HEK293 (cell line): ENCODE measurements around the gene DHRS7.

Experiments used
- CTCF ChIA-PET: fragments of 350-600 bp; formaldehyde crosslinking; extraction: SDS; loops from one replicate; lab custom pipeline; 2021; ENCODE audit warnings: antibody characterized with exemption; lab: Yijun Ruan, JAX
- POLR2A ChIA-PET: fragments of 300-600 bp; formaldehyde crosslinking; extraction: SDS; loops from one replicate; lab custom pipeline; 2020; ENCODE audit warnings: antibody characterized with exemption, inconsistent platforms; lab: Yijun Ruan, JAX
- H3K27ac ChIP-seq: fragments of 200-500 bp; sonication (Bioruptor generic); 2 replicates; pipeline ENCODE4 v1.5.1; 2014; ENCODE audit warnings: low read depth, low read length, control low read depth, inconsistent platforms; ENCODE audit errors: extremely low read depth
- H3K36me3 ChIP-seq, 2 experiments: fragments of 200-500 bp in 1 of 2; sonication (Bioruptor generic) in 1 of 2; 1 replicate in 1 of 2; 2 replicates in 1 of 2; pipeline ENCODE4 v1.5.1; 2014 to 2017; ENCODE audit warnings: inconsistent platforms in 2 of 2, low read length in 2 of 2; ENCODE audit not compliant: control insufficient read depth in 2 of 2, insufficient read depth in 1 of 2
- H3K4me1 ChIP-seq: fragments of 200-500 bp; sonication (Bioruptor generic); 2 replicates; pipeline ENCODE4 v1.5.1; 2014; ENCODE audit warnings: mild to moderate bottlenecking, low read length, inconsistent platforms; ENCODE audit not compliant: control insufficient read depth, insufficient read depth
- H3K4me3 ChIP-seq: 2 replicates; pipeline ENCODE4 v1.5.1; 2011; ENCODE audit warnings: low read depth, mild to moderate bottlenecking, control low read depth, low read length, moderate library complexity
- H3K9me3 ChIP-seq: fragments of 200-500 bp; sonication (Bioruptor generic); 2 replicates; pipeline ENCODE4 v1.5.1; 2014; ENCODE audit warnings: low read depth, low read length, inconsistent platforms; ENCODE audit not compliant: control insufficient read depth, insufficient read depth
- EGR2 ChIP-seq: fragments of 450-650 bp; formaldehyde crosslinking; IDR thresholded peaks from 2 replicates; pipeline ENCODE4 v1.5.1; 2016; ENCODE audit warnings: low read depth, missing biosample characterization, missing genetic modification characterization
- GLI2 ChIP-seq: fragments of 450-650 bp; formaldehyde crosslinking; IDR thresholded peaks from 2 replicates; pipeline ENCODE4; 2017; ENCODE audit warnings: missing biosample characterization, missing genetic modification characterization, low read depth, borderline replicate concordance
- MYNN ChIP-seq: fragments of 450-650 bp; formaldehyde crosslinking; IDR thresholded peaks from 2 replicates; pipeline ENCODE4 v1.5.1; 2016; ENCODE audit warnings: missing biosample characterization, missing genetic modification characterization, borderline replicate concordance
- MZF1 ChIP-seq: fragments of 450-650 bp; formaldehyde crosslinking; IDR thresholded peaks from 2 replicates; pipeline ENCODE4 v1.5.1; 2017; ENCODE audit warnings: missing biosample characterization, missing genetic modification characterization, borderline replicate concordance
- REPIN1 ChIP-seq: fragments of 450-650 bp; formaldehyde crosslinking; IDR thresholded peaks from 2 replicates; pipeline ENCODE4 v1.5.1; 2017; ENCODE audit warnings: missing biosample characterization, missing genetic modification characterization, low read depth
- YY2 ChIP-seq: fragments of 450-650 bp; formaldehyde crosslinking; IDR thresholded peaks from 2 replicates; pipeline ENCODE4 v1.5.1; 2016; ENCODE audit warnings: missing biosample characterization, missing genetic modification characterization
- ZBTB1 ChIP-seq: fragments of 450-650 bp; formaldehyde crosslinking; IDR thresholded peaks from 2 replicates; pipeline ENCODE4 v1.5.1; 2016; ENCODE audit warnings: missing biosample characterization, missing genetic modification characterization
- ZBTB17 ChIP-seq: fragments of 450-650 bp; formaldehyde crosslinking; IDR thresholded peaks from 2 replicates; pipeline ENCODE4 v1.5.1; 2016; ENCODE audit warnings: missing biosample characterization, missing genetic modification characterization
- ZFP3 ChIP-seq: fragments of 450-650 bp; formaldehyde crosslinking; IDR thresholded peaks from 2 replicates; pipeline ENCODE4 v1.5.1; 2016; ENCODE audit warnings: low read depth, missing biosample characterization, missing genetic modification characterization
- ZNF10 ChIP-seq: fragments of 450-650 bp; formaldehyde crosslinking; IDR thresholded peaks from 2 replicates; pipeline ENCODE4 v1.5.1; 2017; ENCODE audit warnings: missing biosample characterization, missing genetic modification characterization
- ZNF146 ChIP-seq: fragments of 450-650 bp; formaldehyde crosslinking; IDR thresholded peaks from 2 replicates; pipeline ENCODE4 v1.5.1; 2016; ENCODE audit warnings: missing biosample characterization, missing genetic modification characterization
- ZNF239 ChIP-seq: fragments of 450-650 bp; formaldehyde crosslinking; IDR thresholded peaks from 2 replicates; pipeline ENCODE4 v1.5.1; 2016; ENCODE audit warnings: missing biosample characterization, missing genetic modification characterization
- ZNF324 ChIP-seq: fragments of 450-650 bp; formaldehyde crosslinking; IDR thresholded peaks from 2 replicates; pipeline ENCODE4 v1.5.1; 2016; ENCODE audit warnings: missing biosample characterization, missing genetic modification characterization
- ZNF341 ChIP-seq: fragments of 450-650 bp; formaldehyde crosslinking; IDR thresholded peaks from 2 replicates; pipeline ENCODE4; 2016; ENCODE audit warnings: low read depth, missing biosample characterization, missing genetic modification characterization
- ZNF394 ChIP-seq: fragments of 450-650 bp; formaldehyde crosslinking; IDR thresholded peaks from 2 replicates; pipeline ENCODE4 v1.5.1; 2016; ENCODE audit warnings: missing biosample characterization, missing genetic modification characterization, mild to moderate bottlenecking, moderate library complexity, borderline replicate concordance
- ZNF549 ChIP-seq: fragments of 450-650 bp; IDR thresholded peaks from 2 replicates; pipeline ENCODE4 v1.5.1; 2018; ENCODE audit warnings: missing biosample characterization, missing genetic modification characterization, mild to moderate bottlenecking, inconsistent platforms, moderate library complexity
- ZNF621 ChIP-seq: fragments of 450-650 bp; formaldehyde crosslinking; IDR thresholded peaks from 2 replicates; pipeline ENCODE4 v1.5.1; 2017; ENCODE audit warnings: missing biosample characterization, missing genetic modification characterization
- ZNF626 ChIP-seq: fragments of 450-650 bp; sonication (Bioruptor Pico); formaldehyde crosslinking; IDR thresholded peaks from 2 replicates; pipeline ENCODE4 v1.5.1; 2018; ENCODE audit warnings: missing biosample characterization, missing genetic modification characterization, inconsistent platforms
- ZNF654 ChIP-seq: fragments of 450-650 bp; formaldehyde crosslinking; IDR thresholded peaks from 2 replicates; pipeline ENCODE4 v1.5.1; 2016; ENCODE audit warnings: low read depth, missing biosample characterization, missing genetic modification characterization
- ZNF76 ChIP-seq: fragments of 450-650 bp; formaldehyde crosslinking; IDR thresholded peaks from 2 replicates; pipeline ENCODE4; 2016; ENCODE audit warnings: low read depth, missing biosample characterization, missing genetic modification characterization, borderline replicate concordance
- ZNF777 ChIP-seq: fragments of 450-650 bp; formaldehyde crosslinking; IDR thresholded peaks from 2 replicates; pipeline ENCODE4 v1.5.1; 2017; ENCODE audit warnings: missing biosample characterization, missing genetic modification characterization, borderline replicate concordance
- ZSCAN30 ChIP-seq: fragments of 450-650 bp; IDR thresholded peaks from 2 replicates; pipeline ENCODE4 v1.5.1; 2018; ENCODE audit warnings: missing biosample characterization, mild to moderate bottlenecking, missing genetic modification characterization, moderate library complexity
- TF ChIP-seq, protein P1 (sequence below): fragments of 450-650 bp; formaldehyde crosslinking; IDR thresholded peaks from 2 replicates; pipeline ENCODE4 v1.5.1; 2016; ENCODE audit warnings: missing biosample characterization, missing genetic modification characterization

The DHRS7 gene

DNA sequence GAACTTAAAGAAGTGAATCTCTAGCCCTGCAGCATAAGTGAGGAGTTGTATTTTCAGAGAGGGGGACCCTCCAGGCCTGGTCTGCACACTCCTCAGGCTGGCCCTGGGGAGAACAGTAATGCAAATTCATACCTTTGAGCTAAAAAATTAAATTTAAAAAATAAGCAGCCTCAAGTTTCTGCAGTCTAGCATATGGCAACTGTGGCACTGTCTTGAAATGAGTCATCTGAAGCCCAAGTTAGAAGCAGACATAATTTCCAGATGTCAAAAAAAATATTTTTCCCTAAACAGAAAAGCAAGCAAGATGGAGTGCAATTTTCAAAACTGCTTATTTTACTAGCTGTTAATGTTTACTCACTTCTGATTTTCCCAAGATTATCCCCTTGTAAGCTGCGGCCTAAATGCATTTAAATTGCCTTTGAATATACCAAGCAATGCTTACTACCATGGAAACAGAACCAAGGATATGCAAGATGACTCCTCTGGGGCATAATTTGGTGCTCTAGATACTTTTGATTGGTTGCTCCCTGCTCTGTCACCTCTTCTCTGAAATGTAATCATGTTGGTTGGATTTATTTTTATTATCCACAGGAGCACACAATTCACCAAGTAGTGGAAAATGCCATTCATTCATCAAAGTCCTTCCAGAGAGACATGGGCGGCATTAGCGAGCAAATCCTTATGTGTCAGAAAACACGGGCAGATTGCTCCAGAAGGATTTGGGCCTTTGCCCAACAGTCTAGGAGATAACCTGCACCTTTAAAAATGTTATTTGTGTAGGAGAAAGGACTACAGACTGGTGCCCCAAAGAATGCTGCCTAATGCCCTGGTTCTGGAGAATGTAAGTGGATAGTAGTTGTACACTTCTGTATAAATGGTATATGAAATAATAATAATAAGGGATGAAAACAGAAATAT, 25.0 kb upstream of the DHRS7 start (continued):
- TF ChIP-seq, protein P1, sequence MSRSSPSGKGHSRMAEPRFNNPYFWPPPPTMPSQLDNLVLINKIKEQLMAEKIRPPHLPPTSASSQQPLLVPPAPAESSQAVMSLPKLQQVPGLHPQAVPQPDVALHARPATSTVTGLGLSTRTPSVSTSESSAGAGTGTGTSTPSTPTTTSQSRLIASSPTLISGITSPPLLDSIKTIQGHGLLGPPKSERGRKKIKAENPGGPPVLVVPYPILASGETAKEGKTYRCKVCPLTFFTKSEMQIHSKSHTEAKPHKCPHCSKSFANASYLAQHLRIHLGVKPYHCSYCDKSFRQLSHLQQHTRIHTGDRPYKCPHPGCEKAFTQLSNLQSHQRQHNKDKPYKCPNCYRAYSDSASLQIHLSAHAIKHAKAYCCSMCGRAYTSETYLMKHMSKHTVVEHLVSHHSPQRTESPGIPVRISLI = no peak
- no peak for TF ChIP-seq ZNF654 (tag by site-specific recombination)
- no peak for TF ChIP-seq EGR2 (tag by site-specific recombination)
- TF ChIP-seq REPIN1 (tag by site-specific recombination) = no peak
- no peak for TF ChIP-seq MYNN (tag by site-specific recombination)
- no peak for TF ChIP-seq ZNF394 (tag by site-specific recombination)
- no peak for TF ChIP-seq ZNF76 (tag by site-specific recombination)

DNA sequence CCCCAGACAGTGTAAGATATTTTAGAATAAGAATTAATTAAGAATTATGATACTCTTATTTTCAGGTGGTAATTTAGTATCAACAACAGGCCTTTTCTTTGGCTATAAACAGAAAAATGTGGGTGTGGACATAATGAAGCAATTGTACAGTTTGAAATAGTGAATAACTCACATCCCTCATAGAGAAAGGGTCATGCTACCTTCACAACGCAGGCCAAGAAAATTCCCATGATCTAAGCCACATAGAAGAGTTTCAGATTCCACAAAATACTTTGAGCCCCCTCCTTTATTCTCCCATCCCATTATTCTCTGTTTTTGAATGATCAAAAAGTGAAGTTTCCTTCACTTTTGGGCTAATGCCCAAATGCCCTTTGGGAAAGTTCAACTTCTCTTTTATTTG, 23.5 kb upstream of the DHRS7 start:
- CTCF ChIA-PET = interaction anchor here (0.5 to 1.1 kb wide), 3 partner anchors 291 to 370 kb away, joined by 3 read pairs; no protein-coding TSS in a partner anchor
- no peak overlapping the region for H3K27ac ChIP-seq
- no peak for TF ChIP-seq ZBTB17 (tag by site-specific recombination)
- no peak for TF ChIP-seq ZNF146 (tag by site-specific recombination)
- TF ChIP-seq MZF1 (tag by site-specific recombination) = no peak
- TF ChIP-seq ZNF777 (tag by site-specific recombination) = no peak
- TF ChIP-seq GLI2 (tag by site-specific recombination) = no peak
- TF ChIP-seq ZNF341 = no peak
- no peak for TF ChIP-seq ZNF626
- no peak for TF ChIP-seq ZNF621 (tag by site-specific recombination)
- no peak for TF ChIP-seq ZNF324 (tag by site-specific recombination)
- no peak for TF ChIP-seq ZBTB1
- TF ChIP-seq ZNF549 (tag by site-specific recombination) = no peak
- TF ChIP-seq ZNF10 = no peak
- TF ChIP-seq ZNF239 (tag by site-specific recombination) = no peak
- no peak for TF ChIP-seq ZFP3 (tag by site-specific recombination)
- TF ChIP-seq ZSCAN30 (tag by site-specific recombination) = no peak
- H3K4me3 ChIP-seq = no peak overlapping the region
- no peaks in the 10 kb centered on the region for H3K36me3 ChIP-seq
- peaks cover 2% of the 10 kb centered on the region; the same call in 1 of the 2 replicates for H3K4me1 ChIP-seq
- no peaks in the 10 kb centered on the region for H3K9me3 ChIP-seq
- POLR2A ChIA-PET = no interaction called here

DNA sequence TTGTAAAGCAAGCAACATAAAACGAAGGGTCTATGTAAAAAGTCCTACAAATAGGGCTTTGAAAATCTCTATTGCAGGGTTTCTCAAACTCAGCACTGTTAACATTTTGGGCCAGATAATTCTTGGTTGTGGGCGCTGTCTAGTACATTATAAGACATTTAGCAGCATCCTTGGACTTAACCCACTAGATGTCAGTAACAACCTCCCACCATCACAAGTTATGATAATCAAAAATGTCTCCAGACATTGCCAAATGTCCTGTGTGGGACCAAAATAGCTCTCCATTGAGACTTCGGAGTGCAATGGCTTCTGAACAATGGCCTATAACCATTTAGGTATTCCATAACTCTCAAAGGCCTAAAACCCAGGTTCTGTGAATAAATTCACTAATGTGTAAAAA, 22.9 kb upstream of the DHRS7 start:
- Histone ChIP-seq H3K4me3 (no peak overlapping the region), H3K27ac (no peak overlapping the region), H3K36me3 (no peaks in the 10 kb centered on the region)
- ChIA-PET POLR2A (no interaction called here), CTCF (interaction anchor here (0.6 to 1.1 kb wide), 5 partner anchors 65 to 611 kb away, joined by 3 to 4 read pairs (median 3); partner anchors contain the start of gene CCDC175)
- TF ChIP-seq ZNF654 (tag by site-specific recombination) (peak; percentile 25), REPIN1 (tag by site-specific recombination) (no peak), YY2 (tag by site-specific recombination) (no peak)
- TF ChIP-seq, all 188 proteins: peak for 1
- Histone ChIP-seq H3K4me1 (peaks cover 2% of the 10 kb centered on the region; the same call in 1 of the 2 replicates), H3K9me3 (no peaks in the 10 kb centered on the region)
